WERI-Rb-1 (cell line): ENCODE results near the gene CPD.

Experiments used
- DNase-seq: peaks from one replicate; pipeline ENCODE4 v3.0.0-alpha.2; 2020
- H3K27ac ChIP-seq: fragments of 250-450 bp; sonication (Bioruptor Pico); 2 replicates; pipeline ENCODE4 v1.5.1; 2020; ENCODE audit warnings: mild to moderate bottlenecking, moderate library complexity
- H3K27me3 ChIP-seq: fragments of 250-450 bp; sonication (Bioruptor Pico); 2 replicates; pipeline ENCODE4 v1.5.1; 2021; ENCODE audit warnings: mild to moderate bottlenecking, low read depth, moderate library complexity; ENCODE audit not compliant: insufficient read depth, severe bottlenecking
- H3K36me3 ChIP-seq: fragments of 250-450 bp; sonication (Bioruptor Pico); 2 replicates; pipeline ENCODE4 v1.5.1; 2020; ENCODE audit warnings: mild to moderate bottlenecking, moderate library complexity
- H3K4me3 ChIP-seq: 2 replicates; pipeline ENCODE4 v1.5.1; 2011; ENCODE audit warnings: low read depth, mild to moderate bottlenecking, control low read depth, low read length
- H3K9me3 ChIP-seq: fragments of 250-450 bp; sonication (Bioruptor Pico); 2 replicates; pipeline ENCODE4 v1.5.1; 2021; ENCODE audit warnings: mild to moderate bottlenecking, moderate library complexity; ENCODE audit not compliant: severe bottlenecking
- TF ChIP-seq, protein P1 (sequence below): IDR thresholded peaks from 2 replicates; pipeline ENCODE4 v1.5.1; 2011; ENCODE audit warnings: low read depth, mild to moderate bottlenecking, control low read depth, inconsistent platforms, low read length

CPD gene

DNA sequence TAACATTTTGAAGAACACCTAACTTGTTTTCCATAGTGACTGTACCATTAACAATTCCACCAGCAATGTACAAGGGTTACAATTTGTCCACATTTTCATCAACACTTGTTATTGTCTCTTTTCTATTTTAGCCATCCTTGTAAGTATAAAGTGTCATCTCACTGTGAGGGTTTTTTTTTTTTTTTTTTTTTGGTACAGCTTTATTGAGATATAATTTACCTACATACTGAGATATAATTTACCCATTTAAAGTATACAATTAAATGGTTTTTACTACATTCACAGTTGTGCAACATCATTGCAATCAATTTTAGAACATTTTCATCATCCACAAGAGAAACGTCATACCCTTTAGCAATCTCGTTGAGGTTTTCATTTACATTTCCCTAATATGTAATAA lies 27.0 kb upstream of the CPD start:
- H3K9me3 ChIP-seq, result no peaks in the 10 kb centered on the region
- H3K27me3 ChIP-seq, result no peaks in the 10 kb centered on the region
- H3K36me3 ChIP-seq, result no peaks in the 10 kb centered on the region
- TF ChIP-seq, protein P1, sequence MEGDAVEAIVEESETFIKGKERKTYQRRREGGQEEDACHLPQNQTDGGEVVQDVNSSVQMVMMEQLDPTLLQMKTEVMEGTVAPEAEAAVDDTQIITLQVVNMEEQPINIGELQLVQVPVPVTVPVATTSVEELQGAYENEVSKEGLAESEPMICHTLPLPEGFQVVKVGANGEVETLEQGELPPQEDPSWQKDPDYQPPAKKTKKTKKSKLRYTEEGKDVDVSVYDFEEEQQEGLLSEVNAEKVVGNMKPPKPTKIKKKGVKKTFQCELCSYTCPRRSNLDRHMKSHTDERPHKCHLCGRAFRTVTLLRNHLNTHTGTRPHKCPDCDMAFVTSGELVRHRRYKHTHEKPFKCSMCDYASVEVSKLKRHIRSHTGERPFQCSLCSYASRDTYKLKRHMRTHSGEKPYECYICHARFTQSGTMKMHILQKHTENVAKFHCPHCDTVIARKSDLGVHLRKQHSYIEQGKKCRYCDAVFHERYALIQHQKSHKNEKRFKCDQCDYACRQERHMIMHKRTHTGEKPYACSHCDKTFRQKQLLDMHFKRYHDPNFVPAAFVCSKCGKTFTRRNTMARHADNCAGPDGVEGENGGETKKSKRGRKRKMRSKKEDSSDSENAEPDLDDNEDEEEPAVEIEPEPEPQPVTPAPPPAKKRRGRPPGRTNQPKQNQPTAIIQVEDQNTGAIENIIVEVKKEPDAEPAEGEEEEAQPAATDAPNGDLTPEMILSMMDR, result no peak
- no peak for DNase-seq
- H3K27ac ChIP-seq, result no peak overlapping the region
- no peak overlapping the region for H3K4me3 ChIP-seq

DNA sequence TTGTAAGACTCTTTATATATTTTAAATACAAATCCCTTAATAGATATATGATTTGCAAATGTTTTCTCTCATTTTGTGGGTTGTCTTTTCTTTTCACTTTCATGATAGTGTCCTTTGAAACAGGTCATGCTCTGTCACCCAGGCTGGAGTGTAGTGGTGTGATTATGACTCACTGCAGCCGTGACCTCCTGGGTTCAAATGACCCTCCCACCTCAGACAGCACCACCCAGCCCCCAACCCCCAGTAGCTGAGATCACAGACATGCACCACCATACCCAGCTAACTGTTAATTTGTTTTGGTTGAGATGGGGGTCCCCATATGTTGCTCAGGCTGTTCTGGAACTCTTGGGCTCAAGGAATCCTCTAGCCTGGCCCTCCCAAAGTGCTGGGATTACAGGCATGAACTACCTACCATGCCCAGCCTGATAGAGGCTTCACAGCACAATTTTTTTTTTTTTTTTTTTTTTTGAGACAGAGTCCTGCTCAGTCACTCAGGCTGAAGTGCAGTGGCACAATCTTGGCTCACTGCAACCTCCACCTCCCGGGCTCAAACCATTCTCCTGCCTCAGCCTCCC lies 26.4 kb upstream of the CPD start:
- Histone ChIP-seq H3K27me3 (no peaks in the 10 kb centered on the region), H3K36me3 (no peaks in the 10 kb centered on the region), H3K27ac (no peak overlapping the region), H3K9me3 (no peaks in the 10 kb centered on the region), H3K4me3 (no peak overlapping the region)
- no peak for DNase-seq
- TF ChIP-seq, protein P1, result no peak

DNA sequence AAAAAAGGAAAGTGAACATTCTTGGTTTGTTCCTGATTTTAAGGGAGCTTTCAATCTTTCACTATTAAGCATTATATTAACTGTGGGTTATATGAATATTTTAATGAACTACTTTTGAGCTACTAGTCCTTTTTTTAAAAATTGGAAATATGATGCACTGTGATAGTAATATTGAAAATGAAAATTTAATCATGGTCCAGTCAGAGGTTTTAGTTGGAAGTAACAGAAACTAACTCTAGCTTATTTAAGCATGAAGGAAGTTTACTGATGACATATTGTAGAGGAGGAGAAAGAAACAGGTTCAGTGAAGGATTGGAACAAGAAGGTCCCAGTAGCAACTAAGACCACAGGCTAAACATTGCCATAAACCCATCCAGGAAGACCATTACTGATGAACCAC lies 24.0 kb upstream of the CPD start:
- TF ChIP-seq, protein P1, result no peak
- H3K9me3 ChIP-seq, result no peaks in the 10 kb centered on the region
- H3K27me3 ChIP-seq, result no peaks in the 10 kb centered on the region
- no peak overlapping the region for H3K27ac ChIP-seq
- no peak overlapping the region for H3K4me3 ChIP-seq
- H3K36me3 ChIP-seq, result no peaks in the 10 kb centered on the region
- no peak for DNase-seq

DNA sequence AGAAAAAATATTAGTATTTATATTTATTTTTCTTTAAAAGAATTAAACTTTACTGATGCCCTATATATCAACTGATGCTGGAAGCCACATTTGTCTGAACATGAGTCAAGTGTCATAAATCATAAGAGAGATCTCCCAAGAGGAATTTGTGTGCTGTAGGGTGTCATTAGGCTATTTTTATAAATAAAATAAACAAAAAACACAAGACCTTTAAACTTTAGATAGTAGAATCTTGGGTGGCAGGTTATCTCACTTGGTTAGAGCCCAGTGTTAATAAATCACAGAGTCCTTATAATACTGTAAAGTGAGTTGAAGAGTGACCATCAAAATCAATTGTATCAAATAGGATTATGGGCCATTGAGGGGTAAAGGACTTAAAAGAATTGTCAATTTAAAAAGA lies 21.3 kb upstream of the CPD start:
- TF ChIP-seq, protein P1, result no peak
- no peak overlapping the region for H3K4me3 ChIP-seq
- H3K27me3 ChIP-seq, result no peaks in the 10 kb centered on the region
- DNase-seq, result no peak
- peaks cover 5% of the 10 kb centered on the region for H3K9me3 ChIP-seq
- H3K27ac ChIP-seq, result no peak overlapping the region
- no peaks in the 10 kb centered on the region for H3K36me3 ChIP-seq

DNA sequence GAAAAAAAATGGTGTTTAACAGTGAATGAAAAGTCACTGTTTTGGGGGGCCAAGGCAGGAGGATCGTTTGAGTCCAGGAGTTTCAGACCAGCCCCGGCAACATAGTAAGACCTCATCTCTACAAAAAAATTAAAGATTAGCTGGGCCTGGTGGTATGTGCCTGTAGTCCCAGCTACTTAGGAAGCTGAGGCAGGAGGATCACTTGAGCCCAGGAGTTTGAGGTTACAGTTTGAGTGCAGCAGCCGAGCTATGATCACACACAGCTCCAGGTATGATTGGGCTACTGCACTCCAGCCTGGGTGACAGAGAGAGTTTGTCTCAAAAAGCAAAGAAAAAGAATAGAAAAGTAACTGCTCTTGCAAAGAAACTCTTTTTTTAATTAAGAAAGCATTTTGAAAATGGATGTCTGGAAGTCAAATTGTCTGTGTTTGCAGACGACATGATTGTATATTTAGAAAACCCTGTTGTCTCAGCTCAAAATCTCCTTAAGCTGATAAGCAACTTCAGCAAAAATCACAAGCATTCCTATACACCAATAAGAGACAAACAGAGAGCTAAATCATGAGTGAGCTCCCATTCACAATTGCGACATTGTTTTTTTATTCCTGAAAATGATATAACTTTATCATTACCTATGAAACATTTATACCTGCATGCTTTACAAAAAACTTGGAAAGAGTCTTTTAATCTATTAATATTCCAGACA lies 20.5 kb upstream of the CPD start:
- Histone ChIP-seq H3K36me3 (no peaks in the 10 kb centered on the region), H3K27me3 (no peaks in the 10 kb centered on the region), H3K4me3 (no peak overlapping the region), H3K27ac (no peak overlapping the region), H3K9me3 (peaks cover 5% of the 10 kb centered on the region)
- TF ChIP-seq, protein P1, result no peak
- no peak for DNase-seq
